ENCODE results near the gene MAU2. TPM values are rescaled to one million over a fixed set of nuclear protein-coding genes. Genes with fewer than 3 reads are reported as not detected.

The MAU2 gene
- total RNA-seq, 1 experiment from 2014 or later: 38.0 TPM

DNA sequence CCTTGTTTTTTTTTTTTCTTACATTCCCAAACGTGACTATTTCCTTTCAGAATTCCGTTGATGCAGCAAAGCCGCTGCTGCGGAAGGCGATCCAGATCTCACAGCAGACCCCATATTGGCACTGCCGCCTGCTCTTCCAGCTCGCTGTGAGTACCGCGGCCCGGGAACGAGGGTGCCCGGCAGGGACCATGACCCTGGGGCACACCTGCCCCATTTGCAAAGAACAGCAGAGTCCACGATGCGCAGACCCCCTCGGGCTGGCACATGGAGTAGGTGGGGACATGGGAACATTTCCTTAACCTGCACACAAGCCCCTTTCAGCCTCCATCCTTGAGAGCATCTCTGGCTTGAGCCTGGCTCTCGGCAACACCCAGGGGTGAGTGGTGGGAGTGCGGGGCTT, 16.5 kb downstream of the MAU2 start:
- no peaks in the 10 kb centered on the region for H3K9me3 ChIP-seq (ENCODE audit: control insufficient read depth, insufficient read depth, low read depth, low read length)
- no TSS peak for BruUV-seq (replicated peaks)
- ChIA-PET POLR2A (no interaction called here), CTCF (interaction anchor here (0.8 kb wide), 1 partner anchor 24 kb away, joined by 6 read pairs; no protein-coding TSS in a partner anchor)
- ATAC-seq (no peak), DNase-seq (ENCODE audit: low read depth, low spot score) (no peak)
- TF ChIP-seq TCF7L2 (IDR thresholded peaks at IDR 0.05; ENCODE audit: low read depth, low read length): no peak
- TF ChIP-seq, protein P1, sequence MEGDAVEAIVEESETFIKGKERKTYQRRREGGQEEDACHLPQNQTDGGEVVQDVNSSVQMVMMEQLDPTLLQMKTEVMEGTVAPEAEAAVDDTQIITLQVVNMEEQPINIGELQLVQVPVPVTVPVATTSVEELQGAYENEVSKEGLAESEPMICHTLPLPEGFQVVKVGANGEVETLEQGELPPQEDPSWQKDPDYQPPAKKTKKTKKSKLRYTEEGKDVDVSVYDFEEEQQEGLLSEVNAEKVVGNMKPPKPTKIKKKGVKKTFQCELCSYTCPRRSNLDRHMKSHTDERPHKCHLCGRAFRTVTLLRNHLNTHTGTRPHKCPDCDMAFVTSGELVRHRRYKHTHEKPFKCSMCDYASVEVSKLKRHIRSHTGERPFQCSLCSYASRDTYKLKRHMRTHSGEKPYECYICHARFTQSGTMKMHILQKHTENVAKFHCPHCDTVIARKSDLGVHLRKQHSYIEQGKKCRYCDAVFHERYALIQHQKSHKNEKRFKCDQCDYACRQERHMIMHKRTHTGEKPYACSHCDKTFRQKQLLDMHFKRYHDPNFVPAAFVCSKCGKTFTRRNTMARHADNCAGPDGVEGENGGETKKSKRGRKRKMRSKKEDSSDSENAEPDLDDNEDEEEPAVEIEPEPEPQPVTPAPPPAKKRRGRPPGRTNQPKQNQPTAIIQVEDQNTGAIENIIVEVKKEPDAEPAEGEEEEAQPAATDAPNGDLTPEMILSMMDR (IDR thresholded peaks at IDR 0.05): no peak
- in situ Hi-C loops (cut with HindIII; ENCODE audit: low pct_unique_long_range_greater_than_20kb, low sequenced_read_pairs) (no loop called here), intact Hi-C loops (cut with micrococcal nuclease; ENCODE audit: unreplicated experiment) (no loop called here)
- no peak overlapping the region for H3K4me3 ChIP-seq (ENCODE audit: low read depth in 2 of 2, low read length in 2 of 2)
- no peaks in the 10 kb centered on the region for H3K36me3 ChIP-seq (ENCODE audit: control insufficient read depth, insufficient read depth, low read length)
- H3K27me3 ChIP-seq (ENCODE audit: control insufficient read depth, insufficient read depth, low read length): no peaks in the 10 kb centered on the region
- H3K27ac ChIP-seq (ENCODE audit: low read length): no peak overlapping the region
- H3K4me1 ChIP-seq (ENCODE audit: control insufficient read depth, insufficient read depth, low read length): no peaks in the 10 kb centered on the region

DNA sequence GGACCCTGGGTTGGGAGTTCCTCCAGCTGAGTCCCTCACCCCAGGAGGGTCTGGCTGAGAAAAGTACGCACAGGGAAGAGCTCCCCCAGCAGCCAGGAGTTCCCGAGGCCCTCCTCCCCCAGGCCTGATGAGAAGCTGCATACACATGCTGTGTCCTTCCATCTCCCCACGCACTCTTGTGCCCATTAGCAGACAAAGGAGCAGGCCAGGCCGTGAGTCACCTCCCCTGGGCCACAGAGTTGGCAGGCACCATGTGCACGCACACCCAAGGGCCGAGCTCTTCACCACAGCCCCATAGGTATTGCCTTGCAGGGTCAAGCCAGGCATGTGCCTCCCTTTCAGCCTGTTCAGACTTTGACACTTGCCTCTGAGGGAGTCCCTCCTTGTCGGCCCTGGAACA, 17.5 kb downstream of the MAU2 start:
- no peaks in the 10 kb centered on the region for H3K4me1 ChIP-seq (ENCODE audit: control insufficient read depth, insufficient read depth, low read length)
- DNase-seq (ENCODE audit: low read depth, low spot score) (no peak), ATAC-seq (no peak)
- BruUV-seq (replicated peaks): no TSS peak
- CTCF ChIA-PET: interaction anchor here (0.8 kb wide), 1 partner anchor 23 kb away, joined by 6 read pairs; no protein-coding TSS in a partner anchor
- POLR2A ChIA-PET: no interaction called here
- no peaks in the 10 kb centered on the region for H3K36me3 ChIP-seq (ENCODE audit: control insufficient read depth, insufficient read depth, low read length)
- H3K27me3 ChIP-seq (ENCODE audit: control insufficient read depth, insufficient read depth, low read length): no peaks in the 10 kb centered on the region
- no peaks in the 10 kb centered on the region for H3K9me3 ChIP-seq (ENCODE audit: control insufficient read depth, insufficient read depth, low read depth, low read length)
- in situ Hi-C loops (cut with HindIII; ENCODE audit: low pct_unique_long_range_greater_than_20kb, low sequenced_read_pairs) (no loop called here), intact Hi-C loops (cut with micrococcal nuclease; ENCODE audit: unreplicated experiment) (no loop called here)
- no peak overlapping the region for H3K4me3 ChIP-seq (ENCODE audit: low read depth in 2 of 2, low read length in 2 of 2)
- TF ChIP-seq, protein P1 (IDR thresholded peaks at IDR 0.05): no peak
- TF ChIP-seq POLR2AphosphoS5 (IDR thresholded peaks at IDR 0.05; ENCODE audit: low read depth, low read length) (no peak), SIN3A (IDR thresholded peaks at IDR 0.05; ENCODE audit: borderline replicate concordance, insufficient read depth, low read depth, low read length) (no peak), TCF7L2 (IDR thresholded peaks at IDR 0.05; ENCODE audit: low read depth, low read length) (no peak)
- TF ChIP-seq, protein P2, sequence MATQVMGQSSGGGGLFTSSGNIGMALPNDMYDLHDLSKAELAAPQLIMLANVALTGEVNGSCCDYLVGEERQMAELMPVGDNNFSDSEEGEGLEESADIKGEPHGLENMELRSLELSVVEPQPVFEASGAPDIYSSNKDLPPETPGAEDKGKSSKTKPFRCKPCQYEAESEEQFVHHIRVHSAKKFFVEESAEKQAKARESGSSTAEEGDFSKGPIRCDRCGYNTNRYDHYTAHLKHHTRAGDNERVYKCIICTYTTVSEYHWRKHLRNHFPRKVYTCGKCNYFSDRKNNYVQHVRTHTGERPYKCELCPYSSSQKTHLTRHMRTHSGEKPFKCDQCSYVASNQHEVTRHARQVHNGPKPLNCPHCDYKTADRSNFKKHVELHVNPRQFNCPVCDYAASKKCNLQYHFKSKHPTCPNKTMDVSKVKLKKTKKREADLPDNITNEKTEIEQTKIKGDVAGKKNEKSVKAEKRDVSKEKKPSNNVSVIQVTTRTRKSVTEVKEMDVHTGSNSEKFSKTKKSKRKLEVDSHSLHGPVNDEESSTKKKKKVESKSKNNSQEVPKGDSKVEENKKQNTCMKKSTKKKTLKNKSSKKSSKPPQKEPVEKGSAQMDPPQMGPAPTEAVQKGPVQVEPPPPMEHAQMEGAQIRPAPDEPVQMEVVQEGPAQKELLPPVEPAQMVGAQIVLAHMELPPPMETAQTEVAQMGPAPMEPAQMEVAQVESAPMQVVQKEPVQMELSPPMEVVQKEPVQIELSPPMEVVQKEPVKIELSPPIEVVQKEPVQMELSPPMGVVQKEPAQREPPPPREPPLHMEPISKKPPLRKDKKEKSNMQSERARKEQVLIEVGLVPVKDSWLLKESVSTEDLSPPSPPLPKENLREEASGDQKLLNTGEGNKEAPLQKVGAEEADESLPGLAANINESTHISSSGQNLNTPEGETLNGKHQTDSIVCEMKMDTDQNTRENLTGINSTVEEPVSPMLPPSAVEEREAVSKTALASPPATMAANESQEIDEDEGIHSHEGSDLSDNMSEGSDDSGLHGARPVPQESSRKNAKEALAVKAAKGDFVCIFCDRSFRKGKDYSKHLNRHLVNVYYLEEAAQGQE (IDR thresholded peaks at IDR 0.05; ENCODE audit: insufficient read depth in 1 of 2, low read depth in 2 of 2, low read length in 1 of 2): no peak
- H3K27ac ChIP-seq (ENCODE audit: low read length): no peak overlapping the region
